Neural progenitor cell (in vitro differentiated cells): ENCODE measurements around the gene TIMP4. TPM values are rescaled to one million over a fixed set of nuclear protein-coding genes. Genes with fewer than 3 reads are reported as not detected.

ENCODE experiments used
- DNase-seq: peaks from one replicate; pipeline ENCODE4 v3.0.0-alpha.2; 2016; ENCODE audit warnings: low spot score
- H2AFZ ChIP-seq: fragments of 200-600 bp; sonication (generic); replicated peaks from 2 replicates; pipeline ENCODE4 v1.6.1; 2016; ENCODE audit warnings: antibody characterized with exemption
- H3F3A ChIP-seq: fragments of 200-600 bp; sonication (generic); 2 replicates; pipeline ENCODE4 v1.6.1; 2016; ENCODE audit warnings: antibody characterized with exemption, low read depth
- H3K27ac ChIP-seq: fragments of 200-600 bp; sonication (generic); 2 replicates; pipeline ENCODE4 v1.5.1; 2016; ENCODE audit warnings: mild to moderate bottlenecking
- H3K27me3 ChIP-seq: fragments of 200-600 bp; sonication (generic); 2 replicates; pipeline ENCODE4 v1.6.1; 2016; ENCODE audit warnings: mild to moderate bottlenecking, moderate library complexity
- H3K36me3 ChIP-seq: fragments of 200-600 bp; sonication (generic); 2 replicates; pipeline ENCODE4 v1.5.1; 2016
- H3K4me1 ChIP-seq: fragments of 200-600 bp; sonication (generic); 2 replicates; pipeline ENCODE4 v1.6.1; 2016; ENCODE audit warnings: mixed run types
- H3K4me2 ChIP-seq: fragments of 200-600 bp; sonication (generic); 2 replicates; pipeline ENCODE4 v1.6.1; 2016
- H3K4me3 ChIP-seq: fragments of 200-600 bp; sonication (generic); 2 replicates; pipeline ENCODE4 v1.5.1; 2016
- H3K79me2 ChIP-seq: fragments of 200-600 bp; sonication (generic); 2 replicates; pipeline ENCODE4 v1.6.1; 2016; ENCODE audit warnings: low read depth
- H3K9ac ChIP-seq: fragments of 200-600 bp; sonication (generic); 2 replicates; pipeline ENCODE4 v1.6.1; 2016
- H3K9me3 ChIP-seq: fragments of 200-600 bp; sonication (generic); 2 replicates; pipeline ENCODE4 v1.5.1; 2016; ENCODE audit warnings: low read depth
- H4K20me1 ChIP-seq: fragments of 200-600 bp; sonication (generic); 2 replicates; pipeline ENCODE4 v1.6.1; 2016; ENCODE audit warnings: low read depth
- H3K27ac Mint-ChIP-seq: 3 replicates; pipeline ENCODE4 v1.8.0; 2021; ENCODE audit warnings: mixed read lengths
- H3K27me3 Mint-ChIP-seq: 2 replicates; pipeline ENCODE4 v1.8.0; 2022; ENCODE audit warnings: low read depth, mild to moderate bottlenecking, inconsistent platforms, moderate library complexity, mixed read lengths; ENCODE audit not compliant: insufficient read depth
- H3K36me3 Mint-ChIP-seq: 3 replicates; pipeline ENCODE4 v1.8.0; 2021; ENCODE audit warnings: mixed read lengths
- H3K4me1 Mint-ChIP-seq: 3 replicates; pipeline ENCODE4 v1.8.0; 2021; ENCODE audit warnings: mixed read lengths
- H3K4me3 Mint-ChIP-seq: 3 replicates; pipeline ENCODE4 v1.8.0; 2021; ENCODE audit warnings: mild to moderate bottlenecking, moderate library complexity, mixed read lengths
- H3K9me3 Mint-ChIP-seq: 3 replicates; pipeline ENCODE4 v1.8.0; 2020; ENCODE audit warnings: mixed read lengths
- CTCF ChIP-seq: fragments of 200-600 bp; sonication (generic); IDR thresholded peaks from 2 replicates; pipeline ENCODE4 v1.5.1; 2017; ENCODE audit warnings: antibody characterized with exemption, mild to moderate bottlenecking
- EZH2 ChIP-seq: fragments of 200-600 bp; sonication (generic); IDR thresholded peaks from 2 replicates; pipeline ENCODE4 v1.6.1; 2017; ENCODE audit warnings: antibody characterized with exemption, mild to moderate bottlenecking, moderate library complexity
- EZH2phosphoT487 ChIP-seq: fragments of 200-600 bp; sonication (generic); IDR thresholded peaks from 2 replicates; pipeline ENCODE4 v1.6.1; 2017; ENCODE audit warnings: antibody characterized with exemption
- total RNA-seq: library from RNA; depleted of rRNA; stranded (reverse); fragments of >200 nt; gene quantifications from 2 replicates; pipeline ENCODE4 v1.2.3, GENCODE V29; 2015; ENCODE audit warnings: low replicate concordance

Gene TIMP4
- total RNA-seq, 1 donor from 2014 or later = 0.07 TPM

GRCh38 chr3:12175844-12176453 is 17.2 kb upstream of the TIMP4 start:
- Mint-ChIP-seq H3K4me1 (no peaks in the 10 kb centered on the region), H3K27ac (no peak overlapping the region), H3K36me3 (peaks cover 7% of the 10 kb centered on the region), H3K27me3 (peaks cover 11% of the 10 kb centered on the region), H3K4me3 (no peak overlapping the region), H3K9me3 (peaks cover 5% of the 10 kb centered on the region)
- peak; percentile 79 for DNase-seq
- Histone ChIP-seq H3K4me3 (no peak overlapping the region), H3K9ac (no peak overlapping the region), H2AFZ (peak overlapping the region; percentile 54), H3K27ac (no peak overlapping the region), H3F3A (no peaks in the 10 kb centered on the region), H4K20me1 (no peaks in the 10 kb centered on the region), H3K27me3 (no peaks in the 10 kb centered on the region), H3K9me3 (no peaks in the 10 kb centered on the region), H3K79me2 (no peaks in the 10 kb centered on the region), H3K4me1 (no peaks in the 10 kb centered on the region), H3K4me2 (no peak overlapping the region), H3K36me3 (no peaks in the 10 kb centered on the region)
- no peak for TF ChIP-seq EZH2
- peak; percentile 79 for TF ChIP-seq CTCF

- no peaks in the 10 kb centered on the region for H3K4me1 Mint-ChIP-seq
- H3K9ac ChIP-seq = no peak overlapping the region
- H3K9me3 Mint-ChIP-seq = peaks cover 5% of the 10 kb centered on the region
- H3K4me1 ChIP-seq = no peaks in the 10 kb centered on the region
- TF ChIP-seq EZH2 (no peak), EZH2phosphoT487 (no peak), CTCF (no peak)
- H3K27me3 Mint-ChIP-seq = peaks cover 11% of the 10 kb centered on the region
- H3K9me3 ChIP-seq = no peaks in the 10 kb centered on the region
- H3F3A ChIP-seq = no peaks in the 10 kb centered on the region
- H3K27me3 ChIP-seq = no peaks in the 10 kb centered on the region
- H2AFZ ChIP-seq = no peak overlapping the region
- no peaks in the 10 kb centered on the region for H3K79me2 ChIP-seq
- H3K4me2 ChIP-seq = no peak overlapping the region
- H3K36me3 ChIP-seq = no peaks in the 10 kb centered on the region
- H3K27ac Mint-ChIP-seq = no peak overlapping the region
- no peak for DNase-seq
- H3K36me3 Mint-ChIP-seq = peaks cover 7% of the 10 kb centered on the region
- H3K27ac ChIP-seq = no peak overlapping the region
- H4K20me1 ChIP-seq = no peaks in the 10 kb centered on the region
- H3K4me3 ChIP-seq = no peak overlapping the region
- H3K4me3 Mint-ChIP-seq = no peak overlapping the region
Observed at GRCh38 chr3:12175137-12175593, 16.5 kb upstream of the TIMP4 start.

- Histone ChIP-seq H3K4me3 (no peak overlapping the region), H2AFZ (no peak overlapping the region), H3K4me1 (no peaks in the 10 kb centered on the region), H3K79me2 (no peaks in the 10 kb centered on the region), H3K36me3 (no peaks in the 10 kb centered on the region), H3K27ac (no peak overlapping the region), H3K9me3 (no peaks in the 10 kb centered on the region), H4K20me1 (no peaks in the 10 kb centered on the region), H3K27me3 (no peaks in the 10 kb centered on the region), H3K9ac (no peak overlapping the region), H3F3A (no peaks in the 10 kb centered on the region), H3K4me2 (no peak overlapping the region)
- DNase-seq = no peak
- TF ChIP-seq EZH2phosphoT487 = no peak
- no peak for TF ChIP-seq CTCF
- Mint-ChIP-seq H3K27me3 (peaks cover 5% of the 10 kb centered on the region), H3K27ac (no peak overlapping the region), H3K36me3 (peaks cover 11% of the 10 kb centered on the region), H3K4me3 (no peak overlapping the region), H3K9me3 (peaks cover 5% of the 10 kb centered on the region), H3K4me1 (no peaks in the 10 kb centered on the region)
Observed at GRCh38 chr3:12170207-12170606, 11.5 kb upstream of the TIMP4 start.
